Measurements from ENCODE around the gene ARHGAP15.

Gene ARHGAP15

DNA sequence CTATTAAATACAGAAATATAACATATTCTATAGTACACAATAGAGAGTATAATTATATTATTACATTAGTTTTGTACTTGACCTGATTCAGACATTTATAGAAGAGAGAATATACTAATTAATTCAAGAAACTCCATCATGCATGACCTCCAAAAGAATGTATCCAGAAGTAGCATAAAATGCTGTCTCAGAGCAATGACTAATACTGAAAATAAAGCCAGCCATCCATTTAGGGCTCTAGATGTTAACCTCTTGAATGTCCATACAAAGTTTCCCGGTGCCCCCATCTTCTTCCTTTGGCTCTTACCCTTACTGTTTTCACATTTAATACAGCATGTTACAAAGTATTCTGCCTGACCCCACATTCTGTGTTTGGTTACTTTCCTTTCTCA, 102.0 kb downstream of the ARHGAP15 start:
- peaks cover 79% of the 10 kb centered on the region for H3K36me3 Mint-ChIP-seq (ENCODE audit: low read depth)
- no peaks in the 10 kb centered on the region for H3K27me3 Mint-ChIP-seq (ENCODE audit: low read depth)
- H3K9me3 Mint-ChIP-seq: peaks cover 38% of the 10 kb centered on the region
- no peak overlapping the region for H3K4me3 Mint-ChIP-seq
- peaks cover 10% of the 10 kb centered on the region for H3K4me1 Mint-ChIP-seq (ENCODE audit: low read depth)
- no peak overlapping the region for H3K27ac Mint-ChIP-seq
- DNase-seq (ENCODE audit: low spot score): no peak

DNA sequence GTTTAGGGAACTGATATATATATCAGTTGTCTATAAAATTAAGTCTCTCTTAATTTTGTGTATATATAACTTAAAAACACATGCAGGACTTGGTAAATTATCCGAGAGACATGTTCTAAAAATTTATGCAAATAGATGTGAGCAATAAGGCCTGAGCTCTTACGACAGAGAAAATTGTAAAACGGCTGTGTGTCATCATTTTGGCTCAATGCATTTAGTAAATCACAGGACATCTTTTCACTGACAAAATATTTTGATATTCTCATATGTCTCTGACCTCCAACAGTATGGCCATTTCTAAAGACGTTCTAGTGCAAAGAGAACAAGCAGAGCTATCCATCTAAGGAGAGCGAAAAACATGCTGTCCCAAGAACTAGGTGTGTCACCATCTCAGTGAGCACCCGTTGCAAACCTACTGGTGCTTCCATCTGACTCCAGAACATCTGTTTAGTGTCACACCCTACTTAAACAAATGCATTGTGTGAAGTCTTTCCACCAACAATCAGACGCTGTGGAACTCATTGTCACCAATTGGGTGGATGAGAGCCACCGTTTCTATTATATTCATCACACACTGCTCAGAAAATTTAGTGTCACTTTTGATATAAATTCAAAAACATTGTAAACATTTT, 108.0 kb downstream of the ARHGAP15 start:
- H3K27ac Mint-ChIP-seq: no peak overlapping the region
- peaks cover 21% of the 10 kb centered on the region for H3K4me1 Mint-ChIP-seq (ENCODE audit: low read depth)
- H3K36me3 Mint-ChIP-seq (ENCODE audit: low read depth): peaks cover 75% of the 10 kb centered on the region
- H3K27me3 Mint-ChIP-seq (ENCODE audit: low read depth): no peaks in the 10 kb centered on the region
- H3K4me3 Mint-ChIP-seq: no peak overlapping the region
- H3K9me3 Mint-ChIP-seq: peaks cover 32% of the 10 kb centered on the region
- no peak for DNase-seq (ENCODE audit: low spot score)

GRCh38 chr2:143241403-143242088, 112.3 kb downstream of the ARHGAP15 start:
- H3K27ac Mint-ChIP-seq: no peak overlapping the region
- H3K4me3 Mint-ChIP-seq: no peak overlapping the region
- H3K27me3 Mint-ChIP-seq (ENCODE audit: low read depth): no peaks in the 10 kb centered on the region
- H3K9me3 Mint-ChIP-seq: peaks cover under 1% of the 10 kb centered on the region
- peaks cover 40% of the 10 kb centered on the region for H3K36me3 Mint-ChIP-seq (ENCODE audit: low read depth)
- peaks cover 16% of the 10 kb centered on the region for H3K4me1 Mint-ChIP-seq (ENCODE audit: low read depth)
- DNase-seq (ENCODE audit: low spot score): no peak

DNA sequence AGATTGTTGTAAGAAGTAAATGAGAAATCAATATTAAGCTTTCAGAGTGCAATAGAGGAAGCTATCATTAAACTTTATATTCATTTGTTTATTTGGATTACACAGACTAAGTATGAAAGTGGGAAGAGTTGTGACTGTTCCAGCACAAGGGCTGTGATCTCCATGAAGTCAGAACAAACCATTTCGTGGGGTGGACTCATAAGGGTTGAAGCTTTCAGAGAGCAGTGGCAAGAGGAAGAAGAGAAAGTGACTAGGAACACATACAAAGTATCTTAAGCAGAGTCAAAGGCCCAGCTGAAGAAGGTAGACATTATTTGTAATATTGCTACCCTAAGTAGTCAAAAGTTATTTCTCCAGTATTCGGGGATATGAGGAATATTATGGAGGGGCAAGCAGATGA, 117.0 kb downstream of the ARHGAP15 start:
- Mint-ChIP-seq H3K36me3 (ENCODE audit: low read depth) (peaks cover 35% of the 10 kb centered on the region), H3K9me3 (no peaks in the 10 kb centered on the region), H3K27me3 (ENCODE audit: low read depth) (no peaks in the 10 kb centered on the region), H3K4me1 (ENCODE audit: low read depth) (peaks cover 14% of the 10 kb centered on the region), H3K27ac (no peak overlapping the region), H3K4me3 (no peak overlapping the region)
- DNase-seq (ENCODE audit: low spot score): no peak

- Mint-ChIP-seq H3K4me3 (no peak overlapping the region), H3K36me3 (ENCODE audit: low read depth) (peaks cover 32% of the 10 kb centered on the region), H3K9me3 (no peaks in the 10 kb centered on the region), H3K27me3 (ENCODE audit: low read depth) (no peaks in the 10 kb centered on the region), H3K4me1 (ENCODE audit: low read depth) (peaks cover 20% of the 10 kb centered on the region), H3K27ac (no peak overlapping the region)
- DNase-seq (ENCODE audit: low spot score): no peak
These were observed 117.9 kb downstream of the ARHGAP15 start for GRCh38 chr2:143246815-143247744.

GRCh38 chr2:143248631-143249030, 119.4 kb downstream of the ARHGAP15 start:
- Mint-ChIP-seq H3K36me3 (ENCODE audit: low read depth) (peaks cover 34% of the 10 kb centered on the region), H3K27me3 (ENCODE audit: low read depth) (no peaks in the 10 kb centered on the region), H3K27ac (no peak overlapping the region), H3K4me1 (ENCODE audit: low read depth) (peaks cover 29% of the 10 kb centered on the region), H3K4me3 (no peak overlapping the region), H3K9me3 (no peaks in the 10 kb centered on the region)
- no peak for DNase-seq (ENCODE audit: low spot score)

- peaks cover 53% of the 10 kb centered on the region for H3K4me1 Mint-ChIP-seq (ENCODE audit: low read depth)
- H3K9me3 Mint-ChIP-seq: no peaks in the 10 kb centered on the region
- DNase-seq (ENCODE audit: low spot score): no peak
- peaks cover 47% of the 10 kb centered on the region for H3K36me3 Mint-ChIP-seq (ENCODE audit: low read depth)
- H3K4me3 Mint-ChIP-seq: peak overlapping the region; percentile 45
- no peaks in the 10 kb centered on the region for H3K27me3 Mint-ChIP-seq (ENCODE audit: low read depth)
- H3K27ac Mint-ChIP-seq: peak overlapping the region; percentile 69
These were observed 122.5 kb downstream of the ARHGAP15 start for GRCh38 chr2:143251681-143252080.

DNA sequence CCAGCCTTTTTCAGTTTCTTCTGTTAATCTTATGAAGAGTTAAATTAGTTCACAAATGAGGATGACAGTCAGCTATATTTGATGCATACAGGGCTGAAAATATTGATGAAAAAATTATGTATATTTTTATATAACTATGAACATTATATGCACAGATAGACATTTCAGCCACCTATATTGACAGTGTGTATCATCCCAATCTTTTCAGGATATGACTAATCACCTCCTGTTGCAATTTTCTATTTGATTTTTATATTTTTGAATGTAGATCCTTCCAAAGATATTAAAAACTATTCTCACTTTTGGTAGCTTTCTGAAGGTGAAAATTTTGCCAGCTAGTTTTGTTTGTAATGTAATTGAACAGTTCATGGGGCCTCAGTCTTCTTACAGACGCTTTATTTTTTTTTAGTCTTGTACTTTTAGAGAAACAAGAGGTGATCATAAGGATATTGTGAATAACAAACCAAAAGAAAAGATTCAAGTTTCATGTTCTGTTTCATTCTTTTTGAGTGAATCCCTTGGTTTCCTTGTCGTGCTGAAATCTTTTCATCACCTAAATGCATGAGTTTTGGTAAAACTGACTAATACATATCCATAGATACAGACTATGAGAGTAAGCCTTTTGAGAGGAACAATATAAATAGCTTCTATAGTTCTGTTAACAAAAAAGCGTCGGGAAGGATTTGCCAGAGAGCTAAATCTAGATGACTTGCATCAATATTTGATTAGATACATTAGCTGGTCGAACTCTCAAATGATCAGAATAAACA, 123.1 kb downstream of the ARHGAP15 start:
- no peaks in the 10 kb centered on the region for H3K27me3 Mint-ChIP-seq (ENCODE audit: low read depth)
- no peak for DNase-seq (ENCODE audit: low spot score)

DNA sequence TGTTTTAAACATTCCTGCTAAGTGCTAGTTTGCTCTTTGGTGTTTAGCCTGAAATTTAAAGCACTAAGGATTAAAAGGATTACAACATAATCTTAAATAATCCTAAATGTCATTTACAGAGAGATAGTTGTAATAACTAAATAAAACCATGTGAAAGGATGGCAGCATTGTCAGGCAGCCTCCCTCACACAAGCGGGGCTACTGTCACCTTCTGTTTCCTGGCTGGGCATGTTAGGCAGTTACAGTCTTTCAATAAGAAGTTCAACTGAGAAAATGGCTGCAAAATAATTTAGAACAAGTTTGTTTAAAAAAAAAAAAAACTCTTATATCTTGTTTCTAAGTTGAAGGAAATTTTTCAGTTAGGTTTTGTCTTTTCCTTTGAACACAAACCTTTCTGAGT, 124.9 kb downstream of the ARHGAP15 start:
- Mint-ChIP-seq H3K27ac (peak overlapping the region; percentile 50), H3K36me3 (ENCODE audit: low read depth) (peaks cover 41% of the 10 kb centered on the region), H3K4me1 (ENCODE audit: low read depth) (peaks cover 63% of the 10 kb centered on the region), H3K27me3 (ENCODE audit: low read depth) (no peaks in the 10 kb centered on the region), H3K9me3 (no peaks in the 10 kb centered on the region), H3K4me3 (peak overlapping the region; percentile 41)
- DNase-seq (ENCODE audit: low spot score): no peak

More for the DNA sequence above, 123.1 kb downstream of the ARHGAP15 start:
- peak overlapping the region; percentile 77 for H3K27ac Mint-ChIP-seq
- peaks cover 58% of the 10 kb centered on the region for H3K4me1 Mint-ChIP-seq (ENCODE audit: low read depth)
- H3K4me3 Mint-ChIP-seq: peak overlapping the region; percentile 45
- no peaks in the 10 kb centered on the region for H3K9me3 Mint-ChIP-seq
- H3K36me3 Mint-ChIP-seq (ENCODE audit: low read depth): peaks cover 48% of the 10 kb centered on the region

DNA sequence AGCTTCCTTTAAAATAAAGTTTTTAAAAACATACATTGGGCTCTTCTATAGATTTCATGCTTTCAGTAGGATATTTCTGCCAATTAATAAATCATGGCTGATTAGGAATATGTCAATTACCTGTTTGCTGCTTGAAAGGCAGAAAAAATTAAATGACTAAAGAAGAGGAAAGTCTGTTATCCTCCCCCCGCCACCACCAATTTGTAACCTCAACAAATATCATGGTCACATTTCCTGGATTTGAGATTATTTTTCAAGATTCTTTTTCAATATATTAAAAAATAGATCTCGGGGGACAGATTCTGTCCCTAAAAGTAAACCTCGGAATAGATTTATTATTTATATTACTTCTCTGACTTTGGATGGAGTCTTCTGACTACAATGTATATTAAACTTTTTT, 125.9 kb downstream of the ARHGAP15 start:
- Mint-ChIP-seq H3K4me1 (ENCODE audit: low read depth) (peaks cover 69% of the 10 kb centered on the region), H3K27ac (peak overlapping the region; percentile 50), H3K36me3 (ENCODE audit: low read depth) (peaks cover 39% of the 10 kb centered on the region), H3K9me3 (no peaks in the 10 kb centered on the region), H3K4me3 (peak overlapping the region; percentile 55), H3K27me3 (ENCODE audit: low read depth) (no peaks in the 10 kb centered on the region)
- DNase-seq (ENCODE audit: low spot score): no peak

- Mint-ChIP-seq H3K27me3 (ENCODE audit: low read depth) (no peaks in the 10 kb centered on the region), H3K4me1 (ENCODE audit: low read depth) (peaks cover 67% of the 10 kb centered on the region), H3K9me3 (no peaks in the 10 kb centered on the region)
These were observed 126.7 kb downstream of the ARHGAP15 start for GRCh38 chr2:143255899-143256298.

DNA sequence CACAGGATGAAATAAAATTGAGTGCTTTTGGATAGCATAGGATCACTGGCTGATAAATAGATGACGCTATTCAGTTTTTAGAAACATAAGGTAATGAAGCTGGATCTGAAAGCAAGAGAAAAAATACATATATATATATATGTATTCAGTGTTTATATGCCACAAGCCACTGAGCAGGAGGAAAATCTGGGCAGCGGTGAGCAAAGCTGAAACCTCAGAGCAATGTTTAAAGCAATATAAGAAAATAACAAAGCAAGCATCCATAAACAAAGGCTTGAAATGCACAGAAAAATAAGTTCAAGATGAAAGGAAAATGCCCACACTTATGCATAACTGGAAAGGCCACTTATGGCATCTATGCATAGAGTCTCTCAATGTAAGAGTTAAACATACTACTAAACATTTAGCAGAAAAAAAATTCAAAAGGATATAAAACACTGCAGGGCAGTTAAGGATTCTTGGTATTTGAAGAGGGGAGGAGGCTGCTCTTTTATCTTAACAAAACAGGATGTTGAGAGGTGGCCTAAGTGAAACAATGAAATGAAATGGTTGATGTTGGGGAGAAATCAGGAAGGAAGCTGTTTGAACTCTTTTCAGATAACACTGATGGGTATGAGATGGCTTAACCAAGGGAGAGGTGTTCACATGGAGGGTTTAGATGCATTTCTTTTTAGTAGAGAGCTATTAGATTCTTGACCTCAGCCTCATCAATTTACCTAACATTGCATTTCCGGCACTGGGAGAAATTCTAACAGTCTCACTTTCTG, 129.1 kb downstream of the ARHGAP15 start:
- no peak for DNase-seq (ENCODE audit: low spot score)
- H3K4me3 Mint-ChIP-seq: peak overlapping the region; percentile 76
- peak overlapping the region; percentile 95 for H3K27ac Mint-ChIP-seq
- H3K27me3 Mint-ChIP-seq (ENCODE audit: low read depth): no peaks in the 10 kb centered on the region
- peaks cover 10% of the 10 kb centered on the region for H3K9me3 Mint-ChIP-seq
- peaks cover 70% of the 10 kb centered on the region for H3K4me1 Mint-ChIP-seq (ENCODE audit: low read depth)
- H3K36me3 Mint-ChIP-seq (ENCODE audit: low read depth): peaks cover 36% of the 10 kb centered on the region

More at GRCh38 chr2:143255899-143256298, 126.7 kb downstream of the ARHGAP15 start:
- DNase-seq (ENCODE audit: low spot score): no peak
- peak overlapping the region; percentile 94 for H3K27ac Mint-ChIP-seq
- peak overlapping the region; percentile 78 for H3K4me3 Mint-ChIP-seq
- H3K36me3 Mint-ChIP-seq (ENCODE audit: low read depth): peaks cover 34% of the 10 kb centered on the region
